ENCODE results near the gene MS4A15.

DNA sequence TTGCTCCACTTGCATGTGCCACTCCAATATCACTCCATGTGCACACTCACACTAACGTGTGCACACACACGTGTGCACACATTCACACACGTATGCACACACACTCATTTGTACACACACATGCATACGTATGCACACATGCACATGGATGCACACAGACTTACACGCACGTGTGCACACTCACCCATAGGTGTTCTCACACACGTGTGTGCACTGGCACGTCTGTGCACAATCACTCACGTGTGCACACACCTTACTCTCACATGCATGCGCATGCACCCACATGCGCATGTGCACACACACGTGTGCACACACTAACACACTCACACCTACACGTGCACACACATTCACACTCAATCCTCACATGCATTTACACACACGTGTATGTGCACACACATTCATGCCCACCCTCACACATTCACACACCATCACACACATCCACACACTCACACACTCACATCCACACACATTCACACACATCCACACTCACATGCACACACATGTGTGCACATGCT, 9.3 kb upstream of the MS4A15 start:
- TF ChIP-seq, protein P1, sequence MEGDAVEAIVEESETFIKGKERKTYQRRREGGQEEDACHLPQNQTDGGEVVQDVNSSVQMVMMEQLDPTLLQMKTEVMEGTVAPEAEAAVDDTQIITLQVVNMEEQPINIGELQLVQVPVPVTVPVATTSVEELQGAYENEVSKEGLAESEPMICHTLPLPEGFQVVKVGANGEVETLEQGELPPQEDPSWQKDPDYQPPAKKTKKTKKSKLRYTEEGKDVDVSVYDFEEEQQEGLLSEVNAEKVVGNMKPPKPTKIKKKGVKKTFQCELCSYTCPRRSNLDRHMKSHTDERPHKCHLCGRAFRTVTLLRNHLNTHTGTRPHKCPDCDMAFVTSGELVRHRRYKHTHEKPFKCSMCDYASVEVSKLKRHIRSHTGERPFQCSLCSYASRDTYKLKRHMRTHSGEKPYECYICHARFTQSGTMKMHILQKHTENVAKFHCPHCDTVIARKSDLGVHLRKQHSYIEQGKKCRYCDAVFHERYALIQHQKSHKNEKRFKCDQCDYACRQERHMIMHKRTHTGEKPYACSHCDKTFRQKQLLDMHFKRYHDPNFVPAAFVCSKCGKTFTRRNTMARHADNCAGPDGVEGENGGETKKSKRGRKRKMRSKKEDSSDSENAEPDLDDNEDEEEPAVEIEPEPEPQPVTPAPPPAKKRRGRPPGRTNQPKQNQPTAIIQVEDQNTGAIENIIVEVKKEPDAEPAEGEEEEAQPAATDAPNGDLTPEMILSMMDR (IDR thresholded peaks at IDR 0.05), result no peak
- TF ChIP-seq POLR2A (IDR thresholded peaks at IDR 0.05), result no peak
- TF ChIP-seq POLR2AphosphoS5 (IDR thresholded peaks at IDR 0.05), result no peak

All from gastroesophageal sphincter (tissue), 3 donors.